ENCODE data around the gene PIP5K1B. TPM values are rescaled to one million over a fixed set of nuclear protein-coding genes. Genes with fewer than 3 reads are reported as not detected.
A peak's percentile ranks its signal among the peaks of the same experiment; 100 is the strongest.

The PIP5K1B gene
- total RNA-seq, 2 experiments from 2014 or later: 3.8 to 10.7 TPM

DNA sequence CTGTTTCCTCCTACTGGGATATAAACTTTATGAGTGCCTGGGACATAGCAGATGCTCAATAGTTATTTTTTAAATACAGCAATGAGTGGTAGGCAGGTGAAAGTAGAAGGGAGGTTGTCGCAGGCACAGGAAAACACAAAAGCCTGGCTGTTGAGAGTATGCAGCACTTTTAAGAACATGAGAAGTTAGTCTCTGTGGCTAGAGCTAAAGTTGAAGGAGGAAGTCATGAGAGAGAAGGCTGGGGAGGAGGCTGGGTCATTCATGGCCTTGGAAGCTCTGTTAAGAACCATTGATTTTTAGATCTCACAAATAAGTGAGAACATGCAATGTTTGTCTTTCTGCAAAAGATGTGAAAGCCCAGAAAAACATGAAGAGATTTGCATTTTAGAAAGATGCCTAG is 182.2 kb downstream of the PIP5K1B start:
- no TSS peak for BruUV-seq (replicated peaks)
- no peak overlapping the region for H3K27ac ChIP-seq (ENCODE audit: low read depth, low read length, poor library complexity, severe bottlenecking)
- no peak overlapping the region for H3K4me2 ChIP-seq (ENCODE audit: low read length)
- H3K4me1 ChIP-seq (ENCODE audit: insufficient read depth, low read length, poor library complexity, severe bottlenecking): no peaks in the 10 kb centered on the region
- no peaks in the 10 kb centered on the region for H3K9me2 ChIP-seq (ENCODE audit: insufficient read depth, low read length)
- H4K20me1 ChIP-seq (ENCODE audit: insufficient read depth, low read length): no peaks in the 10 kb centered on the region
- ChIA-PET CTCF (ENCODE audit: unreplicated experiment) (no interaction called here), POLR2A (interaction anchor here (0.7 kb wide), 1 partner anchor 64 kb away, joined by 3 read pairs; no protein-coding TSS in a partner anchor)
- TF ChIP-seq, protein P1, sequence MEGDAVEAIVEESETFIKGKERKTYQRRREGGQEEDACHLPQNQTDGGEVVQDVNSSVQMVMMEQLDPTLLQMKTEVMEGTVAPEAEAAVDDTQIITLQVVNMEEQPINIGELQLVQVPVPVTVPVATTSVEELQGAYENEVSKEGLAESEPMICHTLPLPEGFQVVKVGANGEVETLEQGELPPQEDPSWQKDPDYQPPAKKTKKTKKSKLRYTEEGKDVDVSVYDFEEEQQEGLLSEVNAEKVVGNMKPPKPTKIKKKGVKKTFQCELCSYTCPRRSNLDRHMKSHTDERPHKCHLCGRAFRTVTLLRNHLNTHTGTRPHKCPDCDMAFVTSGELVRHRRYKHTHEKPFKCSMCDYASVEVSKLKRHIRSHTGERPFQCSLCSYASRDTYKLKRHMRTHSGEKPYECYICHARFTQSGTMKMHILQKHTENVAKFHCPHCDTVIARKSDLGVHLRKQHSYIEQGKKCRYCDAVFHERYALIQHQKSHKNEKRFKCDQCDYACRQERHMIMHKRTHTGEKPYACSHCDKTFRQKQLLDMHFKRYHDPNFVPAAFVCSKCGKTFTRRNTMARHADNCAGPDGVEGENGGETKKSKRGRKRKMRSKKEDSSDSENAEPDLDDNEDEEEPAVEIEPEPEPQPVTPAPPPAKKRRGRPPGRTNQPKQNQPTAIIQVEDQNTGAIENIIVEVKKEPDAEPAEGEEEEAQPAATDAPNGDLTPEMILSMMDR (conservative IDR thresholded peaks at IDR 0.05; ENCODE audit: low read length): no peak
- TF ChIP-seq EZH2phosphoT487 (IDR thresholded peaks at IDR 0.05; ENCODE audit: borderline replicate concordance, low read depth, low read length): no peak
- no peak overlapping the region for H2AFZ ChIP-seq (ENCODE audit: low read length)
- intact Hi-C loops (cut with micrococcal nuclease; ENCODE audit: unreplicated experiment): loop anchor here (10.0 kb wide), 1 partner anchor 62 kb away; no protein-coding TSS in a partner anchor
- no peaks in the 10 kb centered on the region for H3K79me2 ChIP-seq (ENCODE audit: insufficient read depth, low read depth, low read length)
- H3K4me3 ChIP-seq (ENCODE audit: low read depth, low read length, poor library complexity, severe bottlenecking): no peak overlapping the region
- no peaks in the 10 kb centered on the region for H3K9me3 ChIP-seq (ENCODE audit: low read length)
- DNase-seq (ENCODE audit: low spot score): no peak
- H3K36me3 ChIP-seq (ENCODE audit: insufficient read depth, low read length): no peaks in the 10 kb centered on the region

- H2AFZ ChIP-seq (ENCODE audit: low read length): no peak overlapping the region
- H3K27ac ChIP-seq (ENCODE audit: low read depth, low read length, poor library complexity, severe bottlenecking): no peak overlapping the region
- BruUV-seq (replicated peaks): no TSS peak
- H3K9me2 ChIP-seq (ENCODE audit: insufficient read depth, low read length): no peaks in the 10 kb centered on the region
- peaks cover 35% of the 10 kb centered on the region for H3K4me1 ChIP-seq (ENCODE audit: insufficient read depth, low read length, poor library complexity, severe bottlenecking)
- no peaks in the 10 kb centered on the region for H3K79me2 ChIP-seq (ENCODE audit: insufficient read depth, low read depth, low read length)
- POLR2A ChIA-PET: interaction anchor here (1.4 kb wide), 1 partner anchor 9 kb away, joined by 3 read pairs; no protein-coding TSS in a partner anchor
- no peaks in the 10 kb centered on the region for H3K36me3 ChIP-seq (ENCODE audit: insufficient read depth, low read length)
- no peaks in the 10 kb centered on the region for H3K9me3 ChIP-seq (ENCODE audit: low read length)
- CTCF ChIA-PET (ENCODE audit: unreplicated experiment): no interaction called here
- H3K4me2 ChIP-seq (ENCODE audit: low read length): no peak overlapping the region
- H3K4me3 ChIP-seq (ENCODE audit: low read depth, low read length, poor library complexity, severe bottlenecking): no peak overlapping the region
- no peak for DNase-seq (ENCODE audit: low spot score)
- TF ChIP-seq, protein P1 (conservative IDR thresholded peaks at IDR 0.05; ENCODE audit: low read length): no peak
- TF ChIP-seq EZH2phosphoT487 (IDR thresholded peaks at IDR 0.05; ENCODE audit: borderline replicate concordance, low read depth, low read length): no peak
- no peaks in the 10 kb centered on the region for H4K20me1 ChIP-seq (ENCODE audit: insufficient read depth, low read length)
- intact Hi-C loops (cut with micrococcal nuclease; ENCODE audit: unreplicated experiment): no loop called here
Observed at GRCh38 chr9:68894502-68894901, 189.5 kb downstream of the PIP5K1B start.

DNA sequence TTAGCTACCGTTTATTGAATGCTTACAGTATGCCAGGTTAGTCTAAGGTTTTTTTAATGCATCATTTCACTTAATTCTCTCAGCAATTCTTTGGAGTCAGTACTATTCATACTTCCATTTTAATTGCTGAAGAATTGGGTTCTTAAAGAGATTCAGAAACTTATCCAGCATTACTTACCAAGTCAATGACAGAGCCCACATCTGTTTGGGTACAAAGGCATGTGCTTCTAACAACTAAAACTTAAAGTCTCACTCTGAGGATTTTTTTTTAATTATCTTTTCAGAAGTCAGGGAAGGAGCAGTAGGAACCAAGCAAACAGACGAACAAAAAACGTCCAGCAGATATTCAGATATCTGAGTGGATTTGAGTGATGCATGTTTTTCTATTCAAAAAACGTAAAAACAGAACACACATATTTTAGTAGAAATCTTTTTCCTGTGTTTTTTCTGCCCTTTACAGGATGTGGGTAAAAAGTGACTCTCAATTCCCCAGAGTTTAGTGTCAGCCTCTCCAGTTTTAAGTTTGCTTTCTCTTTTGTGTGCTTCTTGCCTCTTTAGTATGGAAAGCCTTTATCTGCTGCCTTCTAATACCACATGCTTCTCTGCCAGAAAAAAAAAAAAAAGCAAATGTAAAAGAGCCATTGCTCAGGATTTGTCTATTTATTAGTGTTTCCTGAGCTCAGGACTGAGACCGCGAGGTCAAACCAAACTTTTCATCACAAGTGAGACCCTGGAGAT is 190.9 kb downstream of the PIP5K1B start:
- Histone ChIP-seq H3K4me3 (ENCODE audit: low read depth, low read length, poor library complexity, severe bottlenecking) (peak overlapping the region; percentile 40), H3K27ac (ENCODE audit: low read depth, low read length, poor library complexity, severe bottlenecking) (peak overlapping the region; percentile 52), H3K36me3 (ENCODE audit: insufficient read depth, low read length) (no peaks in the 10 kb centered on the region), H3K4me2 (ENCODE audit: low read length) (peak overlapping the region; percentile 74), H3K9me2 (ENCODE audit: insufficient read depth, low read length) (no peaks in the 10 kb centered on the region), H3K9me3 (ENCODE audit: low read length) (no peaks in the 10 kb centered on the region), H3K4me1 (ENCODE audit: insufficient read depth, low read length, poor library complexity, severe bottlenecking) (peaks cover 39% of the 10 kb centered on the region), H2AFZ (ENCODE audit: low read length) (peak overlapping the region; percentile 87), H4K20me1 (ENCODE audit: insufficient read depth, low read length) (no peaks in the 10 kb centered on the region), H3K79me2 (ENCODE audit: insufficient read depth, low read depth, low read length) (no peaks in the 10 kb centered on the region)
- intact Hi-C loops (cut with micrococcal nuclease; ENCODE audit: unreplicated experiment): no loop called here
- peak; percentile 77 for DNase-seq (ENCODE audit: low spot score)
- no peak for TF ChIP-seq EZH2phosphoT487 (IDR thresholded peaks at IDR 0.05; ENCODE audit: borderline replicate concordance, low read depth, low read length)
- TF ChIP-seq, protein P1 (conservative IDR thresholded peaks at IDR 0.05; ENCODE audit: low read length): no peak
- no TSS peak for BruUV-seq (replicated peaks)
- ChIA-PET CTCF (ENCODE audit: unreplicated experiment) (no interaction called here), POLR2A (interaction anchor here (0.6 to 1.4 kb wide), 3 partner anchors 10 to 259 kb away, joined by 3 read pairs; no protein-coding TSS in a partner anchor)

All from OCI-LY7 (cell line).